Measurements from ENCODE around the gene RTEL1.

Gene RTEL1

GRCh38 chr20:63690898-63691710 lies 33.0 kb downstream of the RTEL1 start:
- DNase-seq: no peak

- DNase-seq: no peak
Measured at GRCh38 chr20:63691711-63692435, 33.8 kb downstream of the RTEL1 start.

GRCh38 chr20:63692436-63693082 lies 34.4 kb downstream of the RTEL1 start:
- no peak for DNase-seq

GRCh38 chr20:63693083-63693732 lies 35.1 kb downstream of the RTEL1 start:
- DNase-seq: no peak

GRCh38 chr20:63693733-63694583 lies 35.8 kb downstream of the RTEL1 start:
- DNase-seq: no peak

GRCh38 chr20:63694584-63695423 lies 36.7 kb downstream of the RTEL1 start:
- no peak for DNase-seq

- DNase-seq: no peak
Measured at GRCh38 chr20:63695424-63696305, 37.6 kb downstream of the RTEL1 start.

GRCh38 chr20:63696306-63696627 lies 38.2 kb downstream of the RTEL1 start:
- no peak for DNase-seq

GRCh38 chr20:63696628-63697356 lies 38.7 kb downstream of the RTEL1 start, which contains the start of gene TNFRSF6B:
Gene TNFRSF6B (plus strand): TSS chr20:63696652. CDS start chr20:63696768, 116 bp downstream.
- no peak for DNase-seq

GRCh38 chr20:63697357-63697867 lies 39.3 kb downstream of the RTEL1 start:
- DNase-seq: no peak

GRCh38 chr20:63697868-63698545 lies 39.9 kb downstream of the RTEL1 start:
- DNase-seq: no peak

- DNase-seq: no peak
Measured at GRCh38 chr20:63698739-63699465, 40.8 kb downstream of the RTEL1 start.

GRCh38 chr20:63699466-63700198 lies 41.5 kb downstream of the RTEL1 start:
- no peak for DNase-seq

GRCh38 chr20:63700199-63701050 lies 42.3 kb downstream of the RTEL1 start:
- no peak for DNase-seq

GRCh38 chr20:63701051-63701328 lies 42.9 kb downstream of the RTEL1 start:
- DNase-seq: no peak

- DNase-seq: no peak
Measured at GRCh38 chr20:63701329-63702035, 43.4 kb downstream of the RTEL1 start.
